MV-4-11 (cell line): ENCODE measurements around the gene HOMER2.
"Not testable (repeated sequence)": the region's sequence is repeated elsewhere in the genome, so short reads cannot be mapped to it uniquely, and the experiment has no call there.

ENCODE experiments used
- DNase-seq: peaks from one replicate; lab custom pipeline; 2025; lab: John Stamatoyannopoulos, UW

HOMER2 gene

GRCh38 chr15:82831894-82832600 lies 120.5 kb downstream of the HOMER2 start:
- no peak for DNase-seq

- no peak for DNase-seq
These were observed 121.9 kb downstream of the HOMER2 start for GRCh38 chr15:82830427-82831173.

DNA sequence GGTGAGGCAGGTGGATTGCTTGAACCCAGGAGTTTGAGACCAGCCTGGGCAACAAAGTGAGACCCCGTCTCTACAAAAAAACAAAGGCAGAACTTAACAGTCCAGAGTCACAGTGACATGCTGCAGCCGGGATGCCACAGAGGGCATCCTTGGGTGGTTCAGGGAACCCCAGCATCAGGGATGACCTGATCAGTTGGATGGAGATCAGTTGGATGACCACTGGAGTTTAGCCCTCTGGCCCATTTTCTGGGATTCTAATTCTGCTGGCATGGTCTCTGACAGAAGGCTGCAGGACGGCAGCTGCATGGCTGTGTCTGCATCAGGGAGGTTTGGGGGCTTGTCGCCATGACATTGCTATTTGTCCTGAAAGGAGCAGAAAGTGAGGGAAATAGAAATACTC lies 123.3 kb downstream of the HOMER2 start:
- DNase-seq, result no peak

DNA sequence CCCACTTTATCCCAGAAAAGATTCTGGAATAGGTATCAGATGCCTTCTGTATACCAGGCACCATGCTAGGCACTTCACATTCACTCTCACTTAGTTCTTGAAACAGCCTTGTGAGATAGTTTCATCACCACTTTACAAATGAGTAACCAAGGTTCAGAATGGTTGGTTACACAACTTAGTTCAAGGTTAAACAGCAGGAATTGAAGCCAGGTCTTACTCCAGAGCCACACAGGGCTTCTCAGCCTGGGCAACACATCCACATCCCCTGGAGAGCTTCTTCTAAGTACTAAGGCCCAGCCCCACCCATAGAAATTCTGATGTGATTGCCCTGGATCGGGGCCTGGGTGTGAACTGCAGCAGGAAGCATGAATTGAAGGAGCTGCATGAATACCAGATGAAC lies 124.4 kb downstream of the HOMER2 start:
- no peak for DNase-seq

DNA sequence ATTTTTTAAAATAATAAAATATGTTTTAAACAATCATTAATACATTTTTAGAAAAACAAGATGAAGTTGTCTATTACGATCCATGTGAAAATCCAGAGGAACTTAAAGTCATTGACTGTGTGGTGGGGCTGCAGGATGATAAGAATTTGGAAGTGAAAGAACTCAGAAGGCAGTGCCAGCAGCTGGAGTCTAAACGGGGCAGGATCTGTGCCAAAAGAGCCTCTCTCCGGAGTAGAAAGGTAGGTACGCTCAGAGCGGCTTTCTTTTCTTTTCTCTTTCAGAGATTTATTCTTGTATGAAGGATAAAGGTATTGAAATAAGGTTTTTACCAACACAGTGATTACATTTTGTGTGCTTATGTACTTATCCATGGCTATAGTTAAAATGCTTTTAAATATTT lies 129.5 kb downstream of the HOMER2 start:
- no peak for DNase-seq

DNA sequence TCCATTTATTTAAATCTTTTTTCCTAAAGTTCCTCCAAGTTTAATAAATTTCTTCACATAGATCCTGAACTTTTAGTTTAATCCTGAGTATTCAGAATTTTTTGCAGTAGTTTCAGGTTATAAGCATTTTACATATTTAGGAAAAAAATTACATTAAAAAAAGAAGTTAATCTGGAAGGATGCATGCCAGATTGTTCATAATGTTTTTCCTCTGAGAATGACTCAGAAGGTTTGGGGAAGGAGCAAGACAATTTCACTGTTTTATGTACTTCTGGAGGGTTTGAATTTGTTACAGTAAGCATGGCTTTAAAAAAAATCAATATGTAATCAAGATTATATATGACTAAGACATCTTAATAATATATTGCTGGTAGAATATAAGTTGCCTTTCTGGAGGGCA lies 130.7 kb downstream of the HOMER2 start:
- DNase-seq, result not testable (repeated sequence)

DNA sequence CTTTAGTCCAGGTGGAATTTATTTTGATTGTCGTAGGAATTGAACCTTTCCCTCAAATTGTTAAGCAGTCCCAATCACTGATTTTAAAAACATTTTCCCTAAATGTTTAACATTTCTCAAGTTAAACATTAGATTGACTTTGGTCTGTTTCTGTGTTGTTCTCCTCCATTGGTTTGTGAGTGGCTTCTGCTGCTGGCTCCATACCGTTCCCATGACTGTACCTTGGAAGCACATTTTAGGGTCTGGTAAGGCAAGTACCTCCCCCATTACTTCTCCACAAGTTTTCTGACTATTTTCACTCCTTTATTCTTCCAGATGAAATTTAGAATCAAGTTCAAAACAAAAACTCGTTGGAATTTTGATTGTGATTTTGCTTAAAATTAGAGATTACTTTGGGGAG lies 131.1 kb downstream of the HOMER2 start:
- DNase-seq, result not testable (repeated sequence)

GRCh38 chr15:82820128-82820527 lies 132.4 kb downstream of the HOMER2 start:
- no peak for DNase-seq

GRCh38 chr15:82812994-82813393 lies 139.5 kb downstream of the HOMER2 start:
- DNase-seq, result no peak

GRCh38 chr15:82810890-82811426 lies 141.6 kb downstream of the HOMER2 start:
- DNase-seq, result peak; percentile 53

DNA sequence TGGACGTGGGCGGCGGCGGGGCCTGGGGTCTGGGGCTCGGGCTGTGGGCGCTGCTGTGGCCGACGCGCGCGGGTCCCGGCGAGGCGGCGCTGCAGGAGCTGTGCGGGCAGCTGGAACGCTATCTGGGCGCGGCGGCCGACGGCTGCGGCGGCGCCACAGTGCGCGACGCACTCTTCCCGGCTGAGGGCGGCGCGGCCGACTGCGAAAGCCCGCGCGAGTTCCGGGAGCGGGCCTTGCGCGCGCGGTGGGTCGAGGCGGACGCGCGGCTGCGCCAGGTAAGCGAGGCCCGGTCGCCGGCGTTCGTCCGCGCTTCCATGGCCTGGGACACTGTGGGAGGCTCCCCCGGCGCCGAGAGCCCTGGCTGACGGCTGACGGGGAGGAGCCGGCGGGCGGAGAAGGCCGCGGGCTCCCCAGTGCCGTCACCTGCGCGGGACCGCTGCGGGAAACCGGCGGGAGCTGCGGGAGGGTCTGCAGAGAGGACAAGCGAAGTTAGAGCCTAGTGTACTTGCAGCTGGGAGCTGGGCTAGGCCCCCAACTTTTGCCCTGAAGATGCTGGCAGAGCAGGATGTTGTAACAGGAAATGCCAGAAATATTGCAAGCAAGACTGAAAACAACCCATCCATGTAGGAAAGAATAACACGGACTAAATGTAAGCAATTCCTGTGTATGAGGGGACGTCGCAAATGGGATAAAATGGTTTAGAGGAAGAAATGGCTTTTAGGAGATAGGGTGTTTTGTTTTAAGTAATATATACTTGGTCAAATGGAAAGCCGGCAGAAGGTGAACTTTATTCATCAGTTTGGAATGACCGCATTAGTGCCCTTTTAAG lies 142.2 kb downstream of the HOMER2 start:
- peak; percentile 48 for DNase-seq

GRCh38 chr15:82809308-82810060 lies 143.0 kb downstream of the HOMER2 start, which contains the start of gene WHAMM:
TSS of gene WHAMM (plus strand) at chr15:82809628. CDS start at chr15:82809727, 99 bp downstream.
- peak; percentile 97 for DNase-seq

DNA sequence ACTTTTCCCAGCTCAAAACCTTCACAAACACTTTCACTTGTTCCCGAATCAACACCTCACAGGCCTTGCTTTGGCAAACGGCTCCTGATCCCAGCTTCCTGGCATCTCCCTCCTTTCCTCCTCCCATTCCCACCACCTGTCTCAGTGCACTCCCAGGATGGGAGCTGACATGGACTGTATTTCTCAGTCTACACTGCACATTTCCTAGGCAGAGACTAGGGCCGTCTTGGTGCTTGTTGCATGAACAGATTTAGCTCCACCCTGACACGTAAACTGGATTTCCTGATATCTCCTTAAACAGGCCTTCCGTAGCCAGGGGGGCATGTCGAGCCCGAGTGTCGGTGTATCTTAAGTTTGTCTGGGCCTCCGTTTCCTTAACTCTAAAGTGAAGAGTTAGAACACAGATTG lies 143.9 kb downstream of the HOMER2 start:
- no peak for DNase-seq

DNA sequence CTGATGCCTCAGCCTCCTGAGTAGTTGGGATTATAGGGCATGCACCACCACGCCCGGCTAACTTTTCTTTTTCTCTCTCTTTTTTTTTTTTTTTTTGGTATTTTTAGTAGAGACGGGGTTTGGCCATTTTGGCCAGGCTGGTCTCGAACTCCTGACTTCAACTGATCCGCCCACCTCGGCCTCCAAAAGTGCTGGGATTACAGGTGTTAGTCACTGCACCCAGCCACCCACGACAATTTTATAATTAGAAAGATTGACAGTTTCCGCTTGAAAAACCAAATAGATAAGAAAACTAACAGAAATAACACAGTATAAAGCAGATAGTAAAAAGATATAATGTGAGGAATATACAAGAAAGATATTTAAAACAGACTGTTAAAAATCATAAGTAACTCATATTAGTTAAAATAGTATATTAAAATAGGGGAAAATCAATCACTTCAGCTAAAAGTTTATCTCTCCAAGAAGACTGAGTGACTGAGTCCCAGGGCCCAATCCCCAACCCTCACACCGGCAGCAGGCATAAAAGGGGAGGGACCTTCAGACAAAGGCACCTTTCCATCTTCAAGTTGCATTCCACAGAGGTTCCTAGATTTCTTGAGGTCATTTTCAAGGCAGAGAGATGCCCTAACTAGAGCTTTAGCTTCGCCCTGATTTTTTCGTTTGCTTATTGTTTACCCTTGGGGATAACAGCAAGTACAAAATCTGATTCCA lies 144.4 kb downstream of the HOMER2 start:
- no peak for DNase-seq

GRCh38 chr15:82805994-82806406 lies 146.5 kb downstream of the HOMER2 start, which contains the start of gene FSD2:
TSS of gene FSD2 (minus strand) at chr15:82806069. CDS start at chr15:82787390, 18,679 bp downstream.
- peak; percentile 86 for DNase-seq

- DNase-seq, result no peak
These were observed 148.0 kb downstream of the HOMER2 start for GRCh38 chr15:82804575-82804949.

DNA sequence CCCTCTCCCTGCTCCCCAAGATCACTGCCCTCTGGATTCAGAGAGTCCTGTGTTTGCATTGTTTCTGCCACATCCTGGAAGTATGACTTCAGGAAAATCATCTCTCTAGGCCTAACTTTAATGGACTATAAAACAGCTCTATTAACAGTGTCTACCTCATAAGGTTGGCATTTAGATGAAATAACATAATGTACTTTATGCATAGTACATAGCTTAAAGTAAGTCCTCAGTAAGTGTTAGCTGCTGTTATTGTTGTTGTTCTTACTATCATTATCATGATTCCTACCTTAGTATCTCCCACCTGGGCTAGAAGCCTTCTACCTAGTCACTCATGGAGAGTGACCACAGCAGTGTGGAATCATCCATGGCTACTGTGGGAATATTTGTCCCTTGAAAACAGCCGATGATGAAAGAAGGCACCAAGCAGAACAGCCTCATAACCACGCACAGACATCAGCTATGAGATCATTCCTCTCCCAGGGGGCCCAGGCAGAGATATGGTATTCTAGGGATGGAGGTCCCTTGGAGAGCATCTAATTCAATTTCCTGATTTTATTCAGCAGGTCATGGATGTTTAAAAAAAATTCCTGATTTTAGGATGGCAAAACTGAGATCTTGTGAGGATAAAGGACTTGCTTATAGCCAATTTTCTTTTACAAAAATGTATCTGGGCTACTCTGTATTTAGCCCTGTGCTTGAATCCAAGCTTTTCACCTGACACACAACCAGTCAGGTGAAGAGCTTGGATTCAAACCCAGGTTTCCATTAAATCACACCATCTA lies 148.5 kb downstream of the HOMER2 start:
- no peak for DNase-seq

DNA sequence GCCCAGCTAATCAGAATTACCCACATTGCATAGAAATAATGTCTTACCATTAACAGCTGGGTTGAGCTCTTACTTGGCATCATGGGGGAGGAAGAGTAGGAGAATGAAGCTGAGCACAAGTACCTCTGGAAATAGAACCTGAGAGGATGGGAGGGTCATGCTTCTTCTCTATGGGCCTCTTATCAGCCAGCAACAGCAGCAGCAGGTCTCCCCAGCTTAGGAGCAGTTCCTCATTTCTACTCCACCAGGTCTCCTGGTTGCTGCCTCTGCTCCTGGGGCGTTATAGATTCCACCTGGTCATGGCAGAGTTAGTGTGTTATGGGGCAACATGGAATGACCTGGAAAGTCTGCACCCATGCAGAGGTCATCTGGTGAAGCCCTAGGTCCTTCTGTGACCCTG lies 150.0 kb downstream of the HOMER2 start:
- DNase-seq, result no peak

DNA sequence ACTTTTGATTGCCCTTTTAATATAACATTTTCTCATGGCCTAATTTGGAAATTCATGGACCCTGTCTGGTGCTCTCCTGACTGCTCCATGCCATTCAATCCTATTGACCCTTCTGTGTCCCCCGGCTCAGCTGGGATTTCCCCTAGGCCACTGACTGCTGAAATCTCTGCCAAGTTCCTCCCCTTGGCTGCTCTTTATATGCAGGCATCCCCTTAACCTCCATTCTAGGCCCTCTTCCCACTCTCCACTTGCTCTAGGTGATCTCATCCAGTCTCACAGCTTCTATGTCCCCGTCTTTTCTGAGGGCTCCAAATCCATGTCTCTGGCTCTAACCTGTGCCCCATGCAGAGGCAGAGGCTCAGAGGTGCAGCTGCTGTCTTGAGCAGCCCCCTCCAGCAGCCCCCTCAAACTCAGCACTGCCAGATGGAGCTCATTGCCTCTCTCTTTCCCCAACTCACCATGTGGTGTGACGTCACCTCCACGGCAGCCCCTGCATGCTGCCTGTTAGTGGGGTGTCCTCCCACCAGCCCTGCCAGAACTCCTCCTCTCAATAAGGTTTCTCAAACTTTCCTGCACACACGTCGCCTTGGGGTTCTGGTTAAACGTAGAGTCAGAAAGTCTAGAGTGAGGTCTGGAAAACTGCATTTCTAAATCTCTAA lies 153.2 kb downstream of the HOMER2 start:
- DNase-seq, result no peak
